ENCODE measurements around the gene ROPN1B. TPM values are rescaled to one million over a fixed set of nuclear protein-coding genes. Genes with fewer than 3 reads are reported as not detected.

Gene ROPN1B
- total and polyA plus RNA-seq, 2 experiments from 2014 or later = not detected

- H3K4me1 ChIP-seq (ENCODE audit: insufficient read depth) = no peaks in the 10 kb centered on the region
- H3K9ac ChIP-seq = no peak overlapping the region
- no peaks in the 10 kb centered on the region for H3F3A ChIP-seq (ENCODE audit: insufficient read depth)
- DNase-seq = peak; percentile 12
- H3K27me3 ChIP-seq (replicated peaks; ENCODE audit: insufficient read depth) = peaks cover 11% of the 10 kb centered on the region; the same call in 1 of the 2 replicates
- no peak overlapping the region for H2AFZ ChIP-seq
- H3K9me3 ChIP-seq (ENCODE audit: low read depth) = no peaks in the 10 kb centered on the region
- no peak overlapping the region for H3K27ac ChIP-seq
- no peaks in the 10 kb centered on the region for H3K9me2 ChIP-seq (ENCODE audit: insufficient read depth)
- in situ Hi-C loops (cut with MboI) = loop anchor here (25.0 kb wide), 1 partner anchor 429 kb away; the partner anchor contains the start of gene CFAP100
- no peaks in the 10 kb centered on the region for H3K36me3 ChIP-seq (ENCODE audit: low read depth)
- no peaks in the 10 kb centered on the region for H3K79me2 ChIP-seq (ENCODE audit: insufficient read depth)
- H3K4me3 ChIP-seq = no peak overlapping the region
- no peak overlapping the region for H3K4me2 ChIP-seq (ENCODE audit: unreplicated experiment)
- H4K20me1 ChIP-seq (ENCODE audit: insufficient read depth) = no peaks in the 10 kb centered on the region
- TF ChIP-seq EZH2phosphoT487 (IDR thresholded peaks at IDR 0.05; ENCODE audit: insufficient read depth, low read depth) (no peak), EZH2 (IDR thresholded peaks at IDR 0.05; ENCODE audit: insufficient read depth, poor library complexity, severe bottlenecking) (no peak)
- 69 to 76% methylated on average over 35 to 44 of the region's 46 CpGs for WGBS, 2 experiments (ENCODE audit: low coverage in 1 of 2, low lambda C conversion rate in 2 of 2, missing lambda C conversion rate in 2 of 2)
These were observed 10.3 kb upstream of the ROPN1B start for GRCh38 chr3:125958511-125959316.

GRCh38 chr3:125959317-125960065 lies 9.5 kb upstream of the ROPN1B start:
- Histone ChIP-seq H3K36me3 (ENCODE audit: low read depth) (no peaks in the 10 kb centered on the region), H3K27me3 (replicated peaks; ENCODE audit: insufficient read depth) (peaks cover 4% of the 10 kb centered on the region; the same call in 1 of the 2 replicates), H3K79me2 (ENCODE audit: insufficient read depth) (no peaks in the 10 kb centered on the region), H3F3A (ENCODE audit: insufficient read depth) (no peaks in the 10 kb centered on the region), H3K4me2 (ENCODE audit: unreplicated experiment) (no peak overlapping the region), H2AFZ (no peak overlapping the region), H3K9me2 (ENCODE audit: insufficient read depth) (no peaks in the 10 kb centered on the region), H3K9ac (no peak overlapping the region), H3K4me1 (ENCODE audit: insufficient read depth) (no peaks in the 10 kb centered on the region), H3K27ac (no peak overlapping the region), H3K4me3 (no peak overlapping the region), H4K20me1 (ENCODE audit: insufficient read depth) (no peaks in the 10 kb centered on the region), H3K9me3 (ENCODE audit: low read depth) (no peaks in the 10 kb centered on the region)
- TF ChIP-seq EZH2 (IDR thresholded peaks at IDR 0.05; ENCODE audit: insufficient read depth, poor library complexity, severe bottlenecking) = no peak
- in situ Hi-C loops (cut with MboI) = loop anchor here (25.0 kb wide), 1 partner anchor 428 kb away; the partner anchor contains the start of gene CFAP100
- 87 to 89% methylated on average over 29 to 39 of the region's 39 CpGs for WGBS, 2 experiments (ENCODE audit: low coverage in 1 of 2, low lambda C conversion rate in 2 of 2, missing lambda C conversion rate in 2 of 2)
- no peak for DNase-seq

- no peak for DNase-seq
- Histone ChIP-seq H3K9me2 (ENCODE audit: insufficient read depth) (no peaks in the 10 kb centered on the region), H3K4me3 (no peak overlapping the region), H3K9me3 (ENCODE audit: low read depth) (no peaks in the 10 kb centered on the region), H3K9ac (no peak overlapping the region), H3K4me1 (ENCODE audit: insufficient read depth) (no peaks in the 10 kb centered on the region), H3K36me3 (ENCODE audit: low read depth) (no peaks in the 10 kb centered on the region), H3K4me2 (ENCODE audit: unreplicated experiment) (no peak overlapping the region), H3K27me3 (replicated peaks; ENCODE audit: insufficient read depth) (peaks cover 4% of the 10 kb centered on the region; the same call in 1 of the 2 replicates), H3K27ac (no peak overlapping the region), H4K20me1 (ENCODE audit: insufficient read depth) (no peaks in the 10 kb centered on the region), H3K79me2 (ENCODE audit: insufficient read depth) (no peaks in the 10 kb centered on the region), H2AFZ (no peak overlapping the region), H3F3A (ENCODE audit: insufficient read depth) (no peaks in the 10 kb centered on the region)
- in situ Hi-C loops (cut with MboI) = loop anchor here (25.0 kb wide), 1 partner anchor 427 kb away; the partner anchor contains the start of gene CFAP100
- no peak for TF ChIP-seq EZH2 (IDR thresholded peaks at IDR 0.05; ENCODE audit: insufficient read depth, poor library complexity, severe bottlenecking)
- no peak for TF ChIP-seq EZH2phosphoT487 (IDR thresholded peaks at IDR 0.05; ENCODE audit: insufficient read depth, low read depth)
- WGBS, 2 experiments (ENCODE audit: low coverage in 1 of 2, low lambda C conversion rate in 2 of 2, missing lambda C conversion rate in 2 of 2) = 89% methylated on average over 11 to 14 of the region's 14 CpGs
These were observed 8.9 kb upstream of the ROPN1B start for GRCh38 chr3:125960066-125960424.

- Histone ChIP-seq H2AFZ (no peak overlapping the region), H3K4me2 (ENCODE audit: unreplicated experiment) (no peak overlapping the region), H3K79me2 (ENCODE audit: insufficient read depth) (no peaks in the 10 kb centered on the region), H3K9me3 (ENCODE audit: low read depth) (no peaks in the 10 kb centered on the region), H3K36me3 (ENCODE audit: low read depth) (no peaks in the 10 kb centered on the region), H3K4me1 (ENCODE audit: insufficient read depth) (no peaks in the 10 kb centered on the region), H3K9me2 (ENCODE audit: insufficient read depth) (no peaks in the 10 kb centered on the region), H3K9ac (no peak overlapping the region), H4K20me1 (ENCODE audit: insufficient read depth) (no peaks in the 10 kb centered on the region), H3K27ac (no peak overlapping the region), H3F3A (ENCODE audit: insufficient read depth) (no peaks in the 10 kb centered on the region), H3K27me3 (replicated peaks; ENCODE audit: insufficient read depth) (peaks cover 6% of the 10 kb centered on the region), H3K4me3 (no peak overlapping the region)
- DNase-seq = peak; percentile 2
- 79 to 81% methylated on average over 11 of the region's 11 CpGs for WGBS, 2 experiments (ENCODE audit: low coverage in 1 of 2, low lambda C conversion rate in 2 of 2, missing lambda C conversion rate in 2 of 2)
- in situ Hi-C loops (cut with MboI) = loop anchor here (25.0 kb wide), 1 partner anchor 427 kb away; the partner anchor contains the start of gene CFAP100
- TF ChIP-seq EZH2 (IDR thresholded peaks at IDR 0.05; ENCODE audit: insufficient read depth, poor library complexity, severe bottlenecking) (no peak), EZH2phosphoT487 (IDR thresholded peaks at IDR 0.05; ENCODE audit: insufficient read depth, low read depth) (no peak)
These were observed 8.3 kb upstream of the ROPN1B start for GRCh38 chr3:125960456-125961288.
